ENCODE results near the gene MTARC1.

MTARC1 gene

GRCh38 chr1:220834155-220834870, 47.6 kb downstream of the MTARC1 start:
- no peak for DNase-seq
